Measurements from ENCODE around the gene CIC. TPM values are rescaled to one million over a fixed set of nuclear protein-coding genes. Genes with fewer than 3 reads are reported as not detected.

Gene CIC
- total RNA-seq, 3 donors from 2014 or later = 20.2 to 25.6 (median 24.9) TPM

GRCh38 chr19:42287827-42288107 lies 18.7 kb downstream of the CIC start:
- TF ChIP-seq POLR2A (IDR thresholded peaks at IDR 0.05) = no peak
- H3K4me3 ChIP-seq = no peak overlapping the region
- no peaks in the 10 kb centered on the region for H3K9me3 ChIP-seq
- peaks cover 5 to 13% of the 10 kb centered on the region in 2 donors for H3K4me1 ChIP-seq
- no peaks in the 10 kb centered on the region for H3K27me3 ChIP-seq
- DNase-seq (ENCODE audit: low spot score in 2 of 2) = no peak
- no peaks in the 10 kb centered on the region for H3K36me3 ChIP-seq
- intact Hi-C loops (cut with DNase I; ENCODE audit: low total_unique reads) = no loop called here
- H3K27ac ChIP-seq = no peak overlapping the region

- Histone ChIP-seq H3K27ac (no peak overlapping the region), H3K4me3 (no peak overlapping the region), H3K36me3 (no peaks in the 10 kb centered on the region), H3K9me3 (no peaks in the 10 kb centered on the region), H3K4me1 (peaks cover 3 to 7% of the 10 kb centered on the region in 2 donors), H3K27me3 (no peaks in the 10 kb centered on the region)
- no peak for TF ChIP-seq POLR2AphosphoS5 (IDR thresholded peaks at IDR 0.05)
- TF ChIP-seq, protein P1, sequence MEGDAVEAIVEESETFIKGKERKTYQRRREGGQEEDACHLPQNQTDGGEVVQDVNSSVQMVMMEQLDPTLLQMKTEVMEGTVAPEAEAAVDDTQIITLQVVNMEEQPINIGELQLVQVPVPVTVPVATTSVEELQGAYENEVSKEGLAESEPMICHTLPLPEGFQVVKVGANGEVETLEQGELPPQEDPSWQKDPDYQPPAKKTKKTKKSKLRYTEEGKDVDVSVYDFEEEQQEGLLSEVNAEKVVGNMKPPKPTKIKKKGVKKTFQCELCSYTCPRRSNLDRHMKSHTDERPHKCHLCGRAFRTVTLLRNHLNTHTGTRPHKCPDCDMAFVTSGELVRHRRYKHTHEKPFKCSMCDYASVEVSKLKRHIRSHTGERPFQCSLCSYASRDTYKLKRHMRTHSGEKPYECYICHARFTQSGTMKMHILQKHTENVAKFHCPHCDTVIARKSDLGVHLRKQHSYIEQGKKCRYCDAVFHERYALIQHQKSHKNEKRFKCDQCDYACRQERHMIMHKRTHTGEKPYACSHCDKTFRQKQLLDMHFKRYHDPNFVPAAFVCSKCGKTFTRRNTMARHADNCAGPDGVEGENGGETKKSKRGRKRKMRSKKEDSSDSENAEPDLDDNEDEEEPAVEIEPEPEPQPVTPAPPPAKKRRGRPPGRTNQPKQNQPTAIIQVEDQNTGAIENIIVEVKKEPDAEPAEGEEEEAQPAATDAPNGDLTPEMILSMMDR (IDR thresholded peaks at IDR 0.05) = no peak
- no peak for TF ChIP-seq POLR2A (IDR thresholded peaks at IDR 0.05)
- DNase-seq (ENCODE audit: low spot score in 2 of 2) = no peak
- intact Hi-C loops (cut with DNase I; ENCODE audit: low total_unique reads) = no loop called here
Measured at GRCh38 chr19:42288387-42288786, 19.3 kb downstream of the CIC start.

GRCh38 chr19:42288881-42289555 lies 20.0 kb downstream of the CIC start:
- DNase-seq (ENCODE audit: low spot score in 2 of 2) = no peak
- H3K4me3 ChIP-seq = no peak overlapping the region
- H3K27me3 ChIP-seq = no peaks in the 10 kb centered on the region
- no peak overlapping the region for H3K27ac ChIP-seq
- H3K9me3 ChIP-seq = no peaks in the 10 kb centered on the region
- no peak for TF ChIP-seq POLR2AphosphoS5 (IDR thresholded peaks at IDR 0.05)
- TF ChIP-seq POLR2A (IDR thresholded peaks at IDR 0.05) = no peak
- TF ChIP-seq, protein P1 (IDR thresholded peaks at IDR 0.05) = no peak
- intact Hi-C loops (cut with DNase I; ENCODE audit: low total_unique reads) = no loop called here
- no peaks in the 10 kb centered on the region for H3K36me3 ChIP-seq
- peaks cover 3 to 7% of the 10 kb centered on the region in 2 donors for H3K4me1 ChIP-seq

GRCh38 chr19:42289556-42290041 lies 20.5 kb downstream of the CIC start:
- Histone ChIP-seq H3K27me3 (no peaks in the 10 kb centered on the region), H3K4me3 (no peak overlapping the region), H3K4me1 (peaks cover 3 to 7% of the 10 kb centered on the region in 2 donors), H3K27ac (no peak overlapping the region), H3K36me3 (no peaks in the 10 kb centered on the region), H3K9me3 (no peaks in the 10 kb centered on the region)
- intact Hi-C loops (cut with DNase I; ENCODE audit: low total_unique reads) = no loop called here
- TF ChIP-seq POLR2AphosphoS5 (IDR thresholded peaks at IDR 0.05) (no peak), POLR2A (IDR thresholded peaks at IDR 0.05) (no peak)
- TF ChIP-seq, protein P1 (IDR thresholded peaks at IDR 0.05) = no peak
- no peak for DNase-seq (ENCODE audit: low spot score in 2 of 2)

- H3K9me3 ChIP-seq = no peaks in the 10 kb centered on the region
- H3K27me3 ChIP-seq = no peaks in the 10 kb centered on the region
- no peaks in the 10 kb centered on the region for H3K36me3 ChIP-seq
- intact Hi-C loops (cut with DNase I; ENCODE audit: low total_unique reads) = no loop called here
- TF ChIP-seq, protein P1 (IDR thresholded peaks at IDR 0.05) = no peak
- TF ChIP-seq POLR2AphosphoS5 (IDR thresholded peaks at IDR 0.05) = no peak
- TF ChIP-seq POLR2A (IDR thresholded peaks at IDR 0.05) = no peak
- DNase-seq (ENCODE audit: low spot score in 2 of 2) = no peak
- H3K27ac ChIP-seq = no peak overlapping the region
- H3K4me1 ChIP-seq = peaks cover 0 to 5% of the 10 kb centered on the region in 2 donors
- H3K4me3 ChIP-seq = no peak overlapping the region
Measured at GRCh38 chr19:42290136-42290522, 21.1 kb downstream of the CIC start.
